ENCODE data around the gene C4orf50. TPM values are rescaled to one million over a fixed set of nuclear protein-coding genes. Genes with fewer than 3 reads are reported as not detected.

The C4orf50 gene
- total RNA-seq, 1 donor from 2014 or later: not detected

DNA sequence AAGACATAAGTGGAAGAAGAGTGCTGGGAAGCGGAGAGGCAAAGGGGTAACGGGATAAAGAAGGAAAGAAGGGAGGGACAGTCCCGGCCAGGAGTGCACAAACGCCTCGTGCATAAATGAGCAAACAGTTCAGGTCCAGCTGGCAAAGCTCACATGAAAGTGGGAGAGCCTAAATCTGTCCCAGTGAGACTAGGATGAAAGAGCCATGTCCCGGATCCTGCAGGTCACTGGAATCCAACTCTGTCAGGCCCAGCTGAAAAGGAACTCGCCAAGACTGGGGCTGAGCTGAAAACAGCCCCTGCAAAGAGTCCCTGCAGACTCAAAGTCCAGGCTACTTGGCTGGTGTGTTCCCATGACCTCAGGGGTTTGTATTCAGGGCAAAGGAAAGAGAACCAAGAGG lies 87.4 kb downstream of the C4orf50 start:
- H3K4me3 ChIP-seq: no peak overlapping the region
- H3K4me1 ChIP-seq: no peaks in the 10 kb centered on the region
- no peak for DNase-seq
- no peaks in the 10 kb centered on the region for H3K9me3 ChIP-seq (replicated peaks)
- H3K27ac ChIP-seq (replicated peaks): no peak overlapping the region
- H3K36me3 ChIP-seq: no peaks in the 10 kb centered on the region
- TF ChIP-seq, protein P1, sequence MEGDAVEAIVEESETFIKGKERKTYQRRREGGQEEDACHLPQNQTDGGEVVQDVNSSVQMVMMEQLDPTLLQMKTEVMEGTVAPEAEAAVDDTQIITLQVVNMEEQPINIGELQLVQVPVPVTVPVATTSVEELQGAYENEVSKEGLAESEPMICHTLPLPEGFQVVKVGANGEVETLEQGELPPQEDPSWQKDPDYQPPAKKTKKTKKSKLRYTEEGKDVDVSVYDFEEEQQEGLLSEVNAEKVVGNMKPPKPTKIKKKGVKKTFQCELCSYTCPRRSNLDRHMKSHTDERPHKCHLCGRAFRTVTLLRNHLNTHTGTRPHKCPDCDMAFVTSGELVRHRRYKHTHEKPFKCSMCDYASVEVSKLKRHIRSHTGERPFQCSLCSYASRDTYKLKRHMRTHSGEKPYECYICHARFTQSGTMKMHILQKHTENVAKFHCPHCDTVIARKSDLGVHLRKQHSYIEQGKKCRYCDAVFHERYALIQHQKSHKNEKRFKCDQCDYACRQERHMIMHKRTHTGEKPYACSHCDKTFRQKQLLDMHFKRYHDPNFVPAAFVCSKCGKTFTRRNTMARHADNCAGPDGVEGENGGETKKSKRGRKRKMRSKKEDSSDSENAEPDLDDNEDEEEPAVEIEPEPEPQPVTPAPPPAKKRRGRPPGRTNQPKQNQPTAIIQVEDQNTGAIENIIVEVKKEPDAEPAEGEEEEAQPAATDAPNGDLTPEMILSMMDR (IDR thresholded peaks at IDR 0.05; ENCODE audit: borderline replicate concordance): no peak
- H3K27me3 ChIP-seq (ENCODE audit: low read depth): peaks cover 93% of the 10 kb centered on the region
- intact Hi-C loops (cut with micrococcal nuclease): no loop called here

DNA sequence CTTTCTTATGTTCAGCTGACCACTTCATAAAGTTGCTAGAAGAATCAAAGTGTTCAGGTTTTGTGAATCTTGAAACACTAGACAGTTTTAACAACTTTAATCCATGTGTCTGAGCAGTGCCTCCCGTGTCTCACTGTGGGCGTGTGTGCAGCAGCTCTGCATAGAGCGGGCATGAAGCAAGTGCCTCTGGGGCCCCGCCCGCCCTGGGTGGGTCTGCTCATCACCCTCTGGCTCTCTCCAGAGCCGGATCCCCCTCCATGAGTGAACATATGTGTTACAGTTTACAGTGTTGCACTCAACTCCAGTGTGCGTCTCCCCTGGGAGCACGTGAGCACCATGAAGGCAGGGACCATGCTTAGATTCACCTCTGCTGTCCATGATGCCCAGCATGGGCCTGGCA lies 87.8 kb downstream of the C4orf50 start:
- H3K4me1 ChIP-seq: no peaks in the 10 kb centered on the region
- peaks cover 95% of the 10 kb centered on the region for H3K27me3 ChIP-seq (ENCODE audit: low read depth)
- no peaks in the 10 kb centered on the region for H3K9me3 ChIP-seq (replicated peaks)
- H3K27ac ChIP-seq (replicated peaks): no peak overlapping the region
- no peak overlapping the region for H3K4me3 ChIP-seq
- TF ChIP-seq, protein P1 (IDR thresholded peaks at IDR 0.05; ENCODE audit: borderline replicate concordance): no peak
- DNase-seq: no peak
- intact Hi-C loops (cut with micrococcal nuclease): no loop called here
- no peaks in the 10 kb centered on the region for H3K36me3 ChIP-seq

DNA sequence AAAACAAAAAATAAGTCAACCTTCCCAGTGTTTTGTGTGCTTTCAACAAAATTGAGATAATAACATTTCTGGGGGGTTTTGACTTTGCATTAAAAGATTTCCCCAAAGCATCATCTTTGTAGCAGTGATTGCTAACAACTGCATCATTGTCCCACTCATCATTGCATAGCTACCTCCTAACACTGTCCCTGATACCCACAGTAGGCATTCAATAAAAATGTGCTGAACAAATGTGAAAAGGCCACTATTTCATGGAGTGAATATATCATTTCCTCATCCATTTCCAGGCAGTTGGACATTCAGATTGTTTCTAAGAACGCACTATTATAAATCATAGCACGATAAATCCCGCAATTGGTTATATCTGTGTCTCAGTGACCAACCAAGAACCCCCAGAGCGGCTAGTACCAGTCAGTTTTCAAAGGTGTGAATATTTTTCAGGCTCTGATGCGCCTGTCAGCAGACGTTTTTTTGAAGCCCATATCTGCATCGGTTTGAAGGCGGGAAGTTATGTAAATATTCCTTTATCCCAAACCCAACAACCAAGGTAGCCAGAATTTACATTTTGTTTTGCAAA lies 89.3 kb downstream of the C4orf50 start:
- no peaks in the 10 kb centered on the region for H3K36me3 ChIP-seq
- no peaks in the 10 kb centered on the region for H3K4me1 ChIP-seq
- peaks cover 95% of the 10 kb centered on the region for H3K27me3 ChIP-seq (ENCODE audit: low read depth)
- intact Hi-C loops (cut with micrococcal nuclease): no loop called here
- no peaks in the 10 kb centered on the region for H3K9me3 ChIP-seq (replicated peaks)
- no peak overlapping the region for H3K4me3 ChIP-seq
- no peak for DNase-seq
- TF ChIP-seq, protein P1 (IDR thresholded peaks at IDR 0.05; ENCODE audit: borderline replicate concordance): no peak
- H3K27ac ChIP-seq (replicated peaks): no peak overlapping the region

DNA sequence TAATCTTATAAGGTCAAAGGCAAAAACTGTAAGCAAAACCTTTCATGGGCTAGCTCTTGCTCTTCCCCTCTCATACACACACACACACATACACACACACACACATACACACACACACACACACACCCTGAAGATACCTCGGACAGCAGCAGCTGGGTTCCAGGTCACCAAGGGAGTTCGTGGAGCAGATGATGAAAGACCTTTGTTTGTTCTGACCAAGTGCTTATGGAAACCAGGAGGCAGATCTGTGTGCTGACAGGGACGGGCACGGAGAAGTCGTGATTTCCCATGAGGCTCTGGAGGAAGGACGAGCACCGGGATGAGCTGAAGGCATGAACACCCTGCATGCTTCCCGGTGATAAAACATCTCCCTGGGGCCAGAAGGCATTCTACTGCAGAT lies 90.0 kb downstream of the C4orf50 start:
- intact Hi-C loops (cut with micrococcal nuclease): no loop called here

DNA sequence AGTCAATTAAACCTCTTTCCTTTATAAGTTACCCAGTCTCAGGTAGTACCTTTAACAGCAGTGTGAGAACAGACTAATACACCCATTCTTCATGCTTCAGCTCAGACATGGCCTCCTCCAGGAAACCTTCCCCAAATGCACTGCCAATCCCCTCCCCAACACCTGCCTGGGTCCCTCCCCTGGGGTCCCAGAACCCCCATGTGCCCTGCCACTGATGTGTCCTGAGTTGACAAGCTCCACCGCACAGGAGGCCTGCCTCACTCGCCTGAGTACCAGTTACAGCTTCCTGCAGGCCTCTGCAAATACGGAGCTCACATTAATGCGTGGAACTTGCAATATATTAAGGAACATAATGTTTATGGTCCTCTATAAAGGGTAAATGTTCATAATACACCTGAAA lies 90.5 kb downstream of the C4orf50 start:
- Histone ChIP-seq H3K9me3 (replicated peaks) (no peaks in the 10 kb centered on the region), H3K36me3 (no peaks in the 10 kb centered on the region), H3K27ac (replicated peaks) (no peak overlapping the region), H3K4me3 (no peak overlapping the region), H3K27me3 (ENCODE audit: low read depth) (peaks cover 95% of the 10 kb centered on the region), H3K4me1 (no peaks in the 10 kb centered on the region)
- TF ChIP-seq, protein P1 (IDR thresholded peaks at IDR 0.05; ENCODE audit: borderline replicate concordance): no peak
- intact Hi-C loops (cut with micrococcal nuclease): no loop called here
- no peak for DNase-seq

More for the DNA sequence above, 90.0 kb downstream of the C4orf50 start:
- no peak overlapping the region for H3K4me3 ChIP-seq
- no peaks in the 10 kb centered on the region for H3K9me3 ChIP-seq (replicated peaks)
- H3K27me3 ChIP-seq (ENCODE audit: low read depth): peaks cover 95% of the 10 kb centered on the region
- no peak overlapping the region for H3K27ac ChIP-seq (replicated peaks)
- TF ChIP-seq, protein P1 (IDR thresholded peaks at IDR 0.05; ENCODE audit: borderline replicate concordance): no peak
- H3K36me3 ChIP-seq: no peaks in the 10 kb centered on the region
- DNase-seq: no peak
- H3K4me1 ChIP-seq: no peaks in the 10 kb centered on the region

Data from left ventricle myocardium inferior (tissue), 1 donor.